Activated T-cell treated with anti-CD3 and anti-CD28 coated beads, Interleukin-2, amount 50 U/mL, for 4 hours (primary cell): ENCODE results near the gene CDKN2C. TPM values are rescaled to one million over a fixed set of nuclear protein-coding genes. Genes with fewer than 3 reads are reported as not detected.
A peak's percentile ranks its signal among the peaks of the same experiment; 100 is the strongest.
"Not testable (repeated sequence)": the region's sequence is repeated elsewhere in the genome, so short reads cannot be mapped to it uniquely, and the experiment has no call there.

Experiments
- ATAC-seq, 2 donors: fragments of 200-7000 bp; cut with Tn5 transposase; one replicate each; pipeline ENCODE4 v1.10.0; 2021
- DNase-seq: peaks from one replicate; pipeline ENCODE4 v3.0.0-alpha.2; 2020
- H3K27me3 Mint-ChIP-seq: one replicate; pipeline ENCODE4 v1.8.0; 2021; ENCODE audit warnings: low read depth, mixed read lengths
- H3K36me3 Mint-ChIP-seq: one replicate; pipeline ENCODE4 v1.8.0; 2022; ENCODE audit warnings: mixed read lengths; ENCODE audit not compliant: insufficient read depth
- H3K4me1 Mint-ChIP-seq: one replicate; pipeline ENCODE4 v1.8.0; 2021; ENCODE audit warnings: low read depth, mixed read lengths
- H3K4me3 Mint-ChIP-seq: one replicate; pipeline ENCODE4 v1.8.0; 2021; ENCODE audit warnings: mild to moderate bottlenecking, moderate library complexity, mixed read lengths
- H3K9me3 Mint-ChIP-seq: one replicate; pipeline ENCODE4 v1.8.0; 2021; ENCODE audit warnings: mixed read lengths
- total RNA-seq, 3 donors: library from RNA; stranded (reverse); gene quantifications; one replicate each; pipeline ENCODE4 v1.2.1, GENCODE V29; 2021

The CDKN2C gene
- total RNA-seq, 3 donors from 2014 or later, result 1.4 to 2.6 (median 1.4) TPM

GRCh38 chr1:50949286-50949982 is 20.6 kb upstream of the CDKN2C start:
- H3K4me1 Mint-ChIP-seq, result peaks cover 45% of the 10 kb centered on the region
- DNase-seq, result no peak
- no peaks in the 10 kb centered on the region for H3K27me3 Mint-ChIP-seq
- H3K36me3 Mint-ChIP-seq, result peaks cover 8% of the 10 kb centered on the region
- H3K4me3 Mint-ChIP-seq, result no peak overlapping the region
- no peaks in the 10 kb centered on the region for H3K9me3 Mint-ChIP-seq
- no peak for ATAC-seq

GRCh38 chr1:50950396-50950795 is 19.6 kb upstream of the CDKN2C start:
- H3K27me3 Mint-ChIP-seq, result no peaks in the 10 kb centered on the region
- DNase-seq (no peak), ATAC-seq (no peak)
- peaks cover 48% of the 10 kb centered on the region for H3K4me1 Mint-ChIP-seq
- no peaks in the 10 kb centered on the region for H3K9me3 Mint-ChIP-seq
- H3K36me3 Mint-ChIP-seq, result peaks cover 8% of the 10 kb centered on the region
- no peak overlapping the region for H3K4me3 Mint-ChIP-seq

- not testable (repeated sequence) for DNase-seq, H3K4me3 Mint-ChIP-seq, ATAC-seq, H3K27me3 Mint-ChIP-seq, H3K36me3 Mint-ChIP-seq, H3K9me3 Mint-ChIP-seq
- H3K4me1 Mint-ChIP-seq, result peaks cover 32% of the 10 kb centered on the region
These were observed 17.5 kb upstream of the CDKN2C start for GRCh38 chr1:50952566-50952965.

GRCh38 chr1:50955116-50955515 is 14.9 kb upstream of the CDKN2C start:
- Mint-ChIP-seq H3K9me3 (no peaks in the 10 kb centered on the region), H3K36me3 (peaks cover 5% of the 10 kb centered on the region), H3K27me3 (no peaks in the 10 kb centered on the region), H3K4me1 (peaks cover 30% of the 10 kb centered on the region), H3K4me3 (no peak overlapping the region)
- no peak for ATAC-seq
- no peak for DNase-seq

GRCh38 chr1:50959303-50959912 is 10.6 kb upstream of the CDKN2C start:
- H3K27me3 Mint-ChIP-seq, result no peaks in the 10 kb centered on the region
- H3K36me3 Mint-ChIP-seq, result no peaks in the 10 kb centered on the region
- peaks cover 28% of the 10 kb centered on the region for H3K4me1 Mint-ChIP-seq
- peak; percentile 18 for DNase-seq
- H3K4me3 Mint-ChIP-seq, result peak overlapping the region; percentile 89
- peak; percentile 23 to 44 for ATAC-seq
- H3K9me3 Mint-ChIP-seq, result no peaks in the 10 kb centered on the region

GRCh38 chr1:50959913-50960844 is 9.9 kb upstream of the CDKN2C start, which contains the start of gene FAF1:
Gene FAF1, minus strand, starts transcription at chr1:50960267. Its CDS starts 456 bp downstream, at chr1:50959811.
- peak; percentile 91 to 92 for ATAC-seq
- Mint-ChIP-seq H3K4me1 (peaks cover 21% of the 10 kb centered on the region), H3K9me3 (no peaks in the 10 kb centered on the region), H3K4me3 (peak within 1 kb of the TSS; percentile 89), H3K36me3 (no peaks in the 10 kb centered on the region), H3K27me3 (no peaks in the 10 kb centered on the region)
- peak; percentile 95 for DNase-seq

- DNase-seq, result no peak
- ATAC-seq, result no peak
- Mint-ChIP-seq H3K27me3 (no peaks in the 10 kb centered on the region), H3K9me3 (no peaks in the 10 kb centered on the region), H3K4me3 (no peak overlapping the region), H3K4me1 (peaks cover 14% of the 10 kb centered on the region), H3K36me3 (no peaks in the 10 kb centered on the region)
These were observed 5.2 kb upstream of the CDKN2C start for GRCh38 chr1:50964863-50965262.

GRCh38 chr1:50966991-50967390 is 3.1 kb upstream of the CDKN2C start:
- H3K27me3 Mint-ChIP-seq, result no peaks in the 10 kb centered on the region

GRCh38 chr1:50967416-50968157 is 2.5 kb upstream of the CDKN2C start:
- Mint-ChIP-seq H3K9me3 (no peaks in the 10 kb centered on the region), H3K36me3 (no peaks in the 10 kb centered on the region)

More at GRCh38 chr1:50966991-50967390, 3.1 kb upstream of the CDKN2C start:
- Mint-ChIP-seq H3K4me3 (no peak overlapping the region), H3K9me3 (no peaks in the 10 kb centered on the region), H3K4me1 (peaks cover 20% of the 10 kb centered on the region), H3K36me3 (no peaks in the 10 kb centered on the region)
- DNase-seq, result no peak
- no peak for ATAC-seq

GRCh38 chr1:50968158-50968820 is 1.8 kb upstream of the CDKN2C start:
- DNase-seq, result peak; percentile 73
- peak; percentile 82 for ATAC-seq
- H3K4me3 Mint-ChIP-seq, result peak overlapping the region; percentile 99
- H3K4me1 Mint-ChIP-seq, result peaks cover 22% of the 10 kb centered on the region
- H3K9me3 Mint-ChIP-seq, result no peaks in the 10 kb centered on the region
- H3K36me3 Mint-ChIP-seq, result no peaks in the 10 kb centered on the region
- no peaks in the 10 kb centered on the region for H3K27me3 Mint-ChIP-seq

More at GRCh38 chr1:50967416-50968157, 2.5 kb upstream of the CDKN2C start:
- H3K4me3 Mint-ChIP-seq, result peak overlapping the region; percentile 99
- ATAC-seq, result no peak
- H3K4me1 Mint-ChIP-seq, result peaks cover 22% of the 10 kb centered on the region
- no peaks in the 10 kb centered on the region for H3K27me3 Mint-ChIP-seq
- DNase-seq, result no peak

- Mint-ChIP-seq H3K9me3 (no peaks in the 10 kb centered on the region), H3K27me3 (peaks cover 5% of the 10 kb centered on the region), H3K4me1 (peaks cover 22% of the 10 kb centered on the region), H3K4me3 (peak overlapping the region; percentile 99), H3K36me3 (no peaks in the 10 kb centered on the region)
- DNase-seq (peak; percentile 35), ATAC-seq (peak; percentile 36 to 41)
These were observed 1.0 kb upstream of the CDKN2C start for GRCh38 chr1:50968821-50969610.

GRCh38 chr1:50970509-50970887 is 453 bp downstream of the CDKN2C start:
- Mint-ChIP-seq H3K9me3 (no peaks in the 10 kb centered on the region), H3K36me3 (no peaks in the 10 kb centered on the region), H3K4me1 (peaks cover 22% of the 10 kb centered on the region), H3K27me3 (peaks cover 11% of the 10 kb centered on the region), H3K4me3 (peak overlapping the region; percentile 99)
- ATAC-seq, result no peak
- no peak for DNase-seq
